ENCODE measurements around the gene SCN1B.

The SCN1B gene

GRCh38 chr19:35076657-35077056, 46.4 kb downstream of the SCN1B start:
- DNase-seq: no peak

GRCh38 chr19:35077411-35078223, 47.3 kb downstream of the SCN1B start:
- no peak for DNase-seq

- no peak for DNase-seq
Observed at GRCh38 chr19:35079826-35080225, 49.6 kb downstream of the SCN1B start.

- DNase-seq: no peak
Observed at GRCh38 chr19:35080613-35081170, 50.4 kb downstream of the SCN1B start.

- DNase-seq: no peak
Observed at GRCh38 chr19:35081201-35081600, 50.9 kb downstream of the SCN1B start.

- no peak for DNase-seq
Observed at GRCh38 chr19:35083691-35084508, 53.6 kb downstream of the SCN1B start.

GRCh38 chr19:35084509-35084762, 54.2 kb downstream of the SCN1B start:
- no peak for DNase-seq

GRCh38 chr19:35085947-35086346, 55.7 kb downstream of the SCN1B start:
- DNase-seq: peak; percentile 15

GRCh38 chr19:35086455-35086854, 56.2 kb downstream of the SCN1B start:
- no peak for DNase-seq

- no peak for DNase-seq
Observed at GRCh38 chr19:35087393-35087792, 57.1 kb downstream of the SCN1B start.

- DNase-seq: no peak
Observed at GRCh38 chr19:35088131-35088913, 58.1 kb downstream of the SCN1B start.

- DNase-seq: no peak
Observed at GRCh38 chr19:35089554-35089953, 59.3 kb downstream of the SCN1B start.

All from CD4-positive, alpha-beta T cell treated with Interleukin-10 for 1 hour (primary cell).